GM19240 (cell line): ENCODE measurements around the gene ARVCF.

ENCODE experiments used
- DNase-seq: peaks from one replicate; pipeline ENCODE4 v3.0.0; 2011; ENCODE audit warnings: low spot score; ENCODE audit not compliant: insufficient read length

The ARVCF gene

DNA sequence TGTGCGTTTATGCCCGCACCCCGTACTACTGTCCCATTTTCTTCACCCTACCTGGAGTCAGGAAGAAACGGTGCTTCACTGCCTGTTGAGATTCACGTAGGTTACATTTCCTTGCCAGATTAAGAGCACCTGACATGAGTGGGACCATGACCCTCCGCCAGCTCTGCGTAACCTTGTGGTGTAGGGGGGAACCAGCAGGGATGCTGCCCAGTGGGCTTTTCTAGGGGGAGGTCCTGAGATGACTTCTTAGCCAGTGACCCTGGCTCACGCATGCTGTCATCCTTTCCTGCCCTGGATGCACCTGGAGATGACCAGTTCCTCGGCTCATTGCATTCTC is 967 bp upstream of the ARVCF start:
- no peak for DNase-seq

DNA sequence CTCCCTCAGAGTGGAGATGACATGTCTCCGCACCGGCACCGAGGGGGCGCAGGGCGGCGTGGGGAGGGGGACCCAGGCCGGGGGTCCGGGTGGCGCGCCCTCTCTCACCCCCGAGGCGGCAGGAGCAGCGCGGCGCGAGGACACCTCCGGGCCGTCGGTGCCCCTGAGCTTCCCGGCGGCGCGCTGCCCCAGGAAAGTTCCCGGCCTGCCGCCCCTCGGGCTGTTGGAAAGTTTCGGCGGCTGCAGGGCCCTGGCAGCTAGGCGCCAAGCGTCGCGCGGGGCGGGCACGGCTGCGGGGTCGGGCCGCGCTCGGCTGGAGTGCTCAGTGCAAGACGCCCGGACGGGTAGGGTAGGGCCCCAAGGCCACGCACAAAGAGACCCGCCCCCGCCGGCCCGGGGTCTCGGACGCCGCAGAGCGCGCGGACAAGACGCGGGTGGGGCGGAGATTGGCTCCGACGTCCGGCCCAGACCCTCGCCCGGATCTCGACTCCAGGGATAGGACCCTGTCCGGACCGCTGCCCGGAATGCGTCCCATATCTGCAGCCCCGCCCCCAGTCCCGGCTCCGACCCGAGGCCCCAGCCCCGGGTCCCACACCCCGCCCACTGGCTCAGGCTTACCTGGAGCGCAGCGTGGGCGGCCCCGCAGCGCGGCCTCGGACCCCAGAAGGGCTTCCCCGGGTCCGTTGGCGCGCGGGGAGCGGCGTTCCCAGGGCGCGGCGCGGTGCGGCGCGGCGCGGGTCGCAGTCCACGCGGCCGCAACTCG is 471 bp downstream of the ARVCF start:
- DNase-seq, result no peak

DNA sequence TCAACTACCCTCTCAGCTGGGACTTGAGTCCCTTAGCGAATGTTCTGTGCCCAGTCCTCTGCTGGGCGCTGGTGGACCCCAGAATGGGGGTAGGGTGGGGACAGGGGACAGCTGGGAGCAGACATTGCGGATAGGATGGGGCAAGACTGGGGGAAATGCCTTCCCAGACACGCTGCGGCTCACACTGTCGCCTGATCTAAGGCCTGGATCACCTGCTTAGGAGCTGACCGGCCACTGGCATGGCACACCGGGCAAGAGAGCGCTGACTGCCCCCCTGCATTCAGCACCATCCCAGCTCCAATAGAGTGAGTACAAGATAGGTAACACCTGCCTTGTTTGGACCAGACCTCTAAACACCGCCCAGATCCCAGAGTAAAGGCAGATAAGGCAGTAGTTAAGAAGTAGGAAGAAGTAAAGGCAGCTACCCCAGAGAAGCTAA is 1.4 kb downstream of the ARVCF start:
- no peak for DNase-seq

DNA sequence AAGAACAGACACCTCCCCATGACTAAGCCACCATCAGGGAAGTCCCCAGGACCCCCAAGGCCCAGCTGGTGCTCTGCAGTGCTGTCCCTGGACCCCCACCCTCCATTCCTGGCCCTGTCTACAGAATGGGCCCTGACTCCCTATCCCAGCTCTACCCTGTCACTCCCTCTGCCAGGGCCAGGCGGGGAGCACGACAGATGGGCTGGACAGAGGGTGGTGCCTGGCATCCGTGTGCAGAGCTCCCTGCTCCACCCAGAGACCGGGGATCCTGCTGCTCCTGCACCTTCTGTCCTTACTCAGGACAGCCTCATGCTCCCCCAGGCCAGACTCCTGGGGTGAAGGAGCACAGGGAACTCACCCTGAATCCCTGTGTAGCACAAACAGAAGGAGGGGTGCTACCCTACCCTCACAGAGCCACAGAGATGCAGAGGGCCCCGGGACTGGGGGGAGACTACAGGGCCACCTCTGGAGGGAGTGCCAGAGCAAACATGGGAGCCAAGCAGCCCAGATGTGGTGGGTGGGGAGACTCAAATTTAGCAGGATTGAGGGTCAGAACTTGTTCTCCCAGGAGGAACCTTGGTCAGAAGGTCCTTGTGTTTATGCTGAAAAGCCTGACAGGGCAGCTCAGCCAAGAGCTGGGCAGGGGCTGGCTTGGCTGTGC is 2.0 kb downstream of the ARVCF start:
- DNase-seq, result no peak

DNA sequence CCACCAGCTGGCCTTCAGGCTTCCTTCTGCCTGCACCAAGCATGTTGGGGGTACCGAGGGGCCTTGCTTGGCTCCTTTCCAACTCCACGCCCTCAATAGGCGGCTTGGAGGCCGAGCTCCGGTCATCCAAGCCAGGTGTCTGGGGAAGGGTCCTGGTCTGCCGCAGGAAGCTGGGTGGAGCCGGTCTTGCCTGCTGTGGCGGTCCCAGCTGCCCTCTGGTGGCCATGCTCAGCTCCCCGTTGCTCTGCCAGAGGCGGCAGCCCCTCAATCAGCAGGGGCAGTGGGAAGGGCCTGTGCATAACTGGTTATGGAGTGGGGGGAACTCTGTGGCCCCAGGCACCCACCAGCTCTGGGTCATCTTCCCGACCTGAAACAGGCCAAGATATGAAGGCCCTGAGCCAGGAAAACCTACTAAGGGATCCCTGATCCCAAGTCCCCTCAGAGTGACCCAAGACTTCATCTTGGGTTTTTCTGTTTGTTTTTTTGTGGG is 3.2 kb downstream of the ARVCF start:
- no peak for DNase-seq

DNA sequence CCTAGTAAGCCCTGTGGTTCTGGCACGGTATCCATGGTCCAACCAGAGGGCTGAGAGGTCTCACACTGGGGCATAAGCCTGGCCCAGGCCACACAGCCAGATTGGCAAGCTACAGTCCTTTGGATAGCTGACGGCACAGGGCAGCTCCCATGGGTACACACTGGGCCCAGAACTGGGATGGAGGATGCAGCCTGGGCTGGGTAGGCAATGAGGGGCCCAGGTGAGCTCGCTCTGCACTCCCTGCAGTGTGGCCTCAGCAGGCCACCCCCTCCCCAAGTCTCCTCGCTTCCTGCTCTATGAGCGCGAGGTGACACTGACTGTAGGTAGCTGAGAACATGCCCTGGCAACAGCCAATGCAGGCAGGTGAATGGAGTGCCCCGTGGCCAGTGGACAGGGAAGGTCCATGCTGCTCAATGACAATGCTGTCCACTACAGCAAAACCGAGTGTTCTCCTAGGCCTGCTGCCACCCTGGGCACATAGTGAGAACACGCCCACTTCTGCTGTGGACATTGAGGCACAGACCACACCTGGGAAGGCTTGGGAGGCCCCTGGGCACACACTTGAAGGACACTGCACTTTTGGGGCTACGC is 3.8 kb downstream of the ARVCF start:
- DNase-seq, result no peak

DNA sequence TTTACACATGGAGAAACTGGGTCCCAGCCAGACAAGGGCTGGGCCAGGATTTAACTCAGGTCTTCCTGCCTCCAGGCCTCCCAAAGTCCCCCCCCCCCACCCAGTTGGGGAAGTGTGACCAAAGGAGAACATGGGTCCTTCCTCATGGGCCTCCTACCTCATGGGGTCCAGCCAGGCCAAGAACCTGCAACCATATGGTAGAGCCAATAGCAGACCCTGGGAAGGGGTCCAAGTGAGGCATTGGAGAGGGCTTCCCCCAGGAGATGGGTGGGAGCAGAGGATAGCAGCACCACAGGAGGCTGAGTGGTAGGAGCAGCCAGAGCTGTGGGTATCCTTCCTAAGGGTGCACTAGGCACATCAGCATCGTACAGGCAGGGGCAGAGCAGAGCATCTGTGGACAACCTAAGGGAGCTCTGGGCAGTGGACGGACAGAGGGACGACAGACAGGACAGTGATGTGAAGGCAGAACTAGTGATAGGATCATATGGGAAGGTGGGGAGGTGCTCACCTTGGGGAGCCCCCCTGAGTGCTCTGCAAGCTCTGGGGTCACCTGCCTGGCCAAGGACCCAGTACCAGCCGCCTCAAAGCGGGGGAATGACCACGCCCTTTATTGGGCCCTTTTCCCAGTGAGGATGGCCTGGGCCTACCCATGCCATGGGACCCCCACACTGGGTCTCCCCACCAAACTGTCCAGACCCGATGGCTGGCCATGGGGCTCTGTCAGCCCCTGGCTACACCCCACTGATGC is 4.5 kb downstream of the ARVCF start:
- DNase-seq, result no peak

DNA sequence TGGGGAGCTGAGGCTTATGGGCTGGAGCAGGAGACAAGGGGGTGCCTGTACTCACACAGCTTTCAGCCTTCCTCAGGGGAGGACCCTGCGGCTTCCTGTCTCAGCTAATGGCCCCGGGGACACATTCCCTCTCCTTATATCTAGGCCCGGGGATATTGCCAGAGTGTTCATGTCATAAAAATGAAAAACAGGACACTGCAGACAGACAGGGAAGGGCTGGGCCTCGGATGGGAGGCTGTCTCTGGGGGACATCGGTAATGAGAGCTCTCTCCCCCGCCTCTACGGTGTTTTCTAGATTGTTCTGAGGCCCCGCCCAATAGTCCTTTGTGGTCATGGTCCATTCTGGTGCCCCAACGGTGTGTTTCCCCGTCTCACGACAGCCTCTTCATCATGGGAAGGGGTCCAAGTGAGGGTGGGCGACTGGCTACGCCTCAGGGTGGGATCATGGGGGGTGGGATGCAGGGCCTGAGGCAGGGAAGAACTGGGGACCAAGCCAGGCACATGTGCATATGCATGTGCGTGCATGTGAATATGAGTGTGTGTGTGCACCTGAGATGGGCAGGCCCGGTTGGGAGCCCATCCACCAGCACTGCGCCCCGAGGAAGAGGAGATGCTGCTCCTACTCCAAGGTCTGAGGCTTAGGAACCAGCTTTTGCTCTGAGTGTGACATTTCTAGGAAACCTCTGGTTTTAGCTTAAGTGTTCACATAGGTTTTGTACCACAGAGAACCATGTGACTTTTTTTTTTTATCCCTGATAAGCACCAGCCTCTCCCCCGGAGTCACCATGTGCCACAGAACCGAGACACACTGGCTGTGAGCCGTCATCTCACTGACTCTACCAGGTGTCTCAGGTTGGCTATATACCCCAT is 5.3 kb downstream of the ARVCF start:
- DNase-seq, result no peak

DNA sequence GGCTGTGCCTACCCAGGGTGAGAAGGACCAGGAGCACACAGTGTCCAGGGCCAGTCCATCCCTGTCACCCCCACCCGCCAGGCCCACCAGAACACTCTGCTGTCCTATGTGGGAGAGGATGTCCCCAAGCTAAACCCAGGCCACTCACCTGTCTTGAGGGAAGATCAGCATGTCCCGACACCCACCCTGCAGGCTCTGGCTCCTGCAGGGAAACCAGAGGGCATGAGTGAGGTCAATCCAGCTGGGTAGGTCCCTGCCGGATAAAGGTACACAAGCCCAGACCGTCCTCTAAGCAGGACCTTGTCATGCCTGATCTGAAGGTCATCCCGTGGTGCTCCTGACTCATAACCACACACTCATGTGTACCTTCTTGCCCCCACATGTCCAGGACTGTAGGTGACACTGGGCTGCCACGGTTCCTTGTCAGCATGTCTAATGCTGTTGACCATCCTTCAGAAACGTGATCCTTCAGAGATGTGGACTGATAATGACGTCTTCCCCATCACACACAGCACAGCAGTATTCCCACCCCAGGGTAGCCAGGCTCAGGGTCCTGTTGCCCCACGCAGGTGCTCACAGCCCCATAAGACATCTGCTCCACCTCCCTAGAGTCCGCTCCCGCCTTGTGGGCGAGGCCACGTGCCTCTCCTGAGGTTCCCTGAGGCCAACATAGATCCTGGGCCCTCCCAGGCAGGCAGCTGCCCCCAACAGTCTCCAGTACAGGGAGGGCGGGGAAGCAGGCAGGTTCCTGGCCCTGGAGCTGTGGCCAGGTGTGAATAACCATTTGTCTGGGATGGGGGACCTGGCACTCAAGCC is 6.1 kb downstream of the ARVCF start:
- no peak for DNase-seq

DNA sequence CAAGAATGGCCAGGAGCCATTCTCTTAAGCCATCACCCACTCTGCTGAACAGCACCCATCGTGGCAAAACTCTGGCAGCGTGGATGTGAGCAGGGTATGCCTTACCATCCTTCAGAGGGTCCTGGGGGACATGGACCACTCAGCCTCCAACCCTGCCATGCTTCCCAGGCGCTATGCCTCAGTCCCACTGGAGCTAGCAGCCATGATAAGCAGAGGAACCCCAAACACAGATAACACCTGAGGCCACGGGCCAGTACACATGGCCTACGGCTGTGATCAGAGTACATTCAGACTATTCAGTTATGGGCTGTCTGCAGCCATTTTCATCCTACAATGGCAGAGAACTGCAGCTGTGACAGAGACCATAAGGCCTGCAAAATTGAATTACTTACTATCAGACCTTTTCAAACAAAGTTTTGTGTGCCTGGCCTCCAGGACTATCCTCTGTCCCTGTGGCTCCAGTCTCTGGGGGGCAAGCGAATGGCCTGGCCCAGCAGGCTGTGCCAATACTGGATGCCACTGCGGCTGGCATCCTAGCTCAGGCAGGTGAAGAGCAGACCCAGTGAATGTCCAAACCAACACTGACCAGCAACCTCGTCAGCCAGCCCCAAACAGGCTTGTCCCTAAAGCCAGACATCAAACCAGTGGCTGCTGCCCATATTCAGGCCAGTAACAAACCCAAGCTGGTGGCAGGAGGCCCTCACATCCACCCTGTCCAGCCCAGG is 6.9 kb downstream of the ARVCF start:
- DNase-seq, result no peak

DNA sequence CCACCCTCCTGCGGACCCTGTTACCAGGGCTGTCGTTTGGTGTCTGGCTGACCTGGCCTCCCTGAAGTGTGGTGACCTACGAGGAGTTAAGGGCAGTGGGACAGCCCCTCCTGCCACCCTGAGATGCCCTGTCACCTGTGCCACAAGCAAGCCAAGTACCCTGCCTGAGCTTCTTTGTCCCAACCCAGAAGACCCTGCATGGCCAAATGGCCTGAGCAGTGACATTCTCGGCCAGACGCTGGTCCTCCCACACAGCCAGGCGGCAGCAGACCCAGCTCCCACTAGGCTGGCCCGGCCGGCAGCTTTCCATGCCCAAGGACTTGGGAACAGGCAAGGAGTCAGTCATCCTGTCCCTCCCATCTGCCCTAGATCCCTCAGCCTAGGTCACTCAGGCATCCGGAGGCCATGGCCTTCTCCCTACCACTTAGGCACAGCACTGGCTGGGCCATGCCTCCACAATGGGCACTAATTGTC is 7.6 kb downstream of the ARVCF start:
- DNase-seq, result no peak

DNA sequence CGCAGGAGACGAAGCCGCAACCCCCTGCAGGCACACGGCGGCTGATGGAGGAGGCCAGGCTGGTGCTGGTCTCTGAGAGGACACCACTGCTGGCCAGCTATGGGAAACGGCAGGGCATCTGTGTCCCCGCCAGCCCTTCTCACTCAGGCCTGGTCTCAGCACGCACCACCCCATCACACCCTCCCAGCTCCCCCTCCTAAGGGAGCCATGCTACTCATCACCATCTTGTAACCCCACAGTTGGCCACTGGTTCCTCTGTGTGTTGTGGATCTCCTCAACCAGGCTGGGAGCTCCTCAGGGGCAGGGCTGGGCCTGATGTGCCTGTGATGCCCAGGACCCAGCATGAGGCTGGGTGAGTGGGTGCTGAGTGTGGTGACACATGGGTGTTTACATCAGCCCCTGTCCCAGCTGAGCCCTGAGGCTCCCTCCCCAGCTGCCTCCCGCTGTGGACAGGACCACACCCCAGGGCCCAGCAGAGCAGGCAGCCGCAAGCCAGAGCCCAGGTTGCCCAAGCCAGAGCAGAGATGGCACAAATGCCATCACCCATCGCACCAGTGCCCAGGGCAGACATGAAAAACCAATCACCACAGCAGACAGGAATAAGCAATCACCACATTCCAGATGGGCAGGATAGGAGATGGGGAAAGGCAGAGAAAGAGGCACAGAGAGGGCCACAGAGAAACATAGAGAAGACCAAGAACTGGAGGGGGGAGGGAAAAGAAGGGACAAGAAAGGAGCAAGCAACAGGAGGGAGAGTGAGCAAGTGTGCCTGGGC is 8.2 kb downstream of the ARVCF start:
- DNase-seq, result no peak

DNA sequence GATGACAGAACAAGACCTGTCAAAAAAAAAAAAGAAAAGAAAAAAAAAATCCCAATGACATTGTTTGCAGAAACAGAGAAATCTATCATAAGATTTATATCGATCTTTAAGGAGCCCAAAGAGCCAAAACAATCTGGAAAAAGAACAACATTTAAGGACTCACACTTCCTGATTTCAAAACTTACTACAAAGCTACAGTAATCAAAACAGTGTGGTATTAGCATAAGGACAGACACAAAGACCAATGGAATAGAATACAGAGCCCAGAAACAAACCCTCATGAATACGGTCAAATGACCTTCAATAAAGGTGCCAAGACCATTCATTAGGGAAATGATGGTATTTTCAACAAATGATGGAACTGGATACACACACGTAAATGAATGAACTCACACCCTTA is 12.2 kb downstream of the ARVCF start:
- DNase-seq, result no peak

DNA sequence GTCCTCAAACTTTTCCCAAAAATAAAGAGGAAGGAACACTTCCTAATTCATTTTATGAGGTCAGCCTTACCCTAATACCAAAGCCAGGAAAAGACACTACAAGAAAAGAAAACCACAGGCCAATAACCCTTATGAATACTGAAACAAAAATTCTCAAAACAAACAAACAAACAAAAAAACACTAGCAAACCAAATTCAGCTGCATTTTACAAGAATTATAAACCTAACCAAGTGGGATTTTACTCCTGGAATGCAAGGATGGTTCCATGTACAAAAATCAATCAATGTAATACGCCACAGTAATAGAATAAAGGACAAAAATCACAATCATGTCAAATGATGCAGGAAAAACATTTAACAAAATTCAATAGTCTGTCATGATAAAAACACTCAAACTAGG is 13.3 kb downstream of the ARVCF start:
- DNase-seq, result no peak

DNA sequence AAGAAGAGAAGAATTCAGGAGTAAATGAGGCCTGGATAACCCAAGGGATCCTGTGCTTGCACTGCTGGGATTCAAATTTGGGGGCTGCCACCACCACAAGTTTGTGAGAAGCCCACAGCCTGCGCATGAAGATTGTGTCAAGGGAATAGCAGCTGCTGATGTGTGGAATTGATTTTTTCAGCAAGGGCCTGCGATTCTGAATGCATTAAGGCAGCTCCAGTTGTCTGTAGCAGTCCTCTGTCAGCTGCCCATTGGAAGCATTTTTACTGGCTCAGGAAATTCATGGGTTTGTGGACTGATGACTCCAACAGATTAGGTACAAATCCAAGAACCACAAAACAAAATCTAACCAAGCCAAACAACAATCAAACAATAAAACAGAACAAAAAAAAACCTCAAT is 14.0 kb downstream of the ARVCF start:
- no peak for DNase-seq

DNA sequence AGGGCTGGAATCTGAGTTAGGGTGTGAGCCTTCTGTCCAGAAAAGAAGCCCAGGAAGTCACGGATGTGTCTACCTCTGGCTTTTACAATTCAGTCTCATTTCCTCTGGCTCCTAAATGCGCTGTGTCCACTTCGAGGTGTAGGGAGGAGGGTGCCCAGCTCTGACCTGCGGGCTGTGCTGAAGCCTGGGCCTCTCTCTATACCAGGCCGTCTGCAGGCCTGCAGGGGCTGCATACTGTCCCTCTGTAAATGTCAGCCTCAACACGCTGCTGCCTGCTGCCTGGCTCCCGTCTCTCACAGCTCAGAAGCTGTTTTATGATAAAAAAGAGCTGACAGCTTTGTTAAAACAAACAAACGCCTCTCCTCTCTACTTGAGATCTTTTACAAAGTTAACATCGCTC is 14.5 kb downstream of the ARVCF start:
- DNase-seq, result no peak

DNA sequence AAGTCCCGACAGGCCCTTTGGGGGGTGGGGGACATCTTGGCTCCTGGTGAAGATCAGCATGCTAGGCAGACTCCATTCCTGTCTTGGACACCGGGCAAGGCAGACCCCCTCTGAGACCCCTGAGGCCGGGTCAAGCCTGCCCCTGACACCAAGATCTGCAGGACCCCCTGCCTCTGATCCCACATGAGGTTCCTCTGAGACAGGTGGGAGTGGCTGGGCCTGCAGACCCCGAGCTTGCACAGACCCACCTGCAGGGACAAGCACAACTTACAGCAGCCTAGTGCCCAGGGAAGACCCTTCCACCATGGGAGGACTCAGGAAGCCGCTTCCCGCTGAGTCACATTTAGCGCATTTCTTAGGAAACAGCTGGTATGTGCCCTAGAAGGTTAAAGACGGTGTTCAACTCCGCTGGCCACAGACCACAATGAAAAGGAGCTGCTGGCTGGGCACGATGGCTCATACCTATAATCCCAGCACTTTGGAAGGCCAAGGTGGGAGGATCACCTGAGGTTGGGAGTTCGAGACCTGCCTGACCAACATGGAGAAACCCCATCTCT is 15.5 kb downstream of the ARVCF start:
- no peak for DNase-seq
